Right lung (tissue), 5 donors: ENCODE data around the gene CBX4. TPM values are rescaled to one million over a fixed set of nuclear protein-coding genes. Genes with fewer than 3 reads are reported as not detected.

Experiments
- DNase-seq, 2 donors: peaks; one replicate each; pipeline ENCODE4 v3.0.0-alpha.2; 2013
- polyA plus RNA-seq, 5 donors: library from polyadenylated mRNA; unstranded; fragments of 120-200 nt; gene quantifications; one replicate each; pipeline versions ENCODE4 v1.2.1 to v1.2.3, GENCODE V29; 2013; ENCODE audit warnings: inconsistent platforms in 1 of 5, low replicate concordance in 1 of 5; ENCODE audit not compliant: insufficient read length in 5 of 5, insufficient read depth in 1 of 5

The CBX4 gene
- polyA plus RNA-seq, 5 donors: 12.2 to 25.3 (median 16.4) TPM

- DNase-seq: no peak
Observed at GRCh38 chr17:79790805-79791734, 48.2 kb downstream of the CBX4 start.

GRCh38 chr17:79789943-79790804, 49.1 kb downstream of the CBX4 start:
- DNase-seq: peak in 1 of 2 donors; percentile 34

- no peak for DNase-seq
Observed at GRCh38 chr17:79788989-79789942, 50.0 kb downstream of the CBX4 start.

- DNase-seq: no peak
Observed at GRCh38 chr17:79788455-79788854, 50.8 kb downstream of the CBX4 start.

GRCh38 chr17:79786930-79787643, 52.2 kb downstream of the CBX4 start:
- DNase-seq: no peak

GRCh38 chr17:79785900-79786810, 53.1 kb downstream of the CBX4 start:
- DNase-seq: no peak

- no peak for DNase-seq
Observed at GRCh38 chr17:79785017-79785899, 54.0 kb downstream of the CBX4 start.

GRCh38 chr17:79784353-79785016, 54.8 kb downstream of the CBX4 start:
- DNase-seq: no peak

GRCh38 chr17:79783891-79784290, 55.3 kb downstream of the CBX4 start:
- no peak for DNase-seq

Other genes with a start within 250 kb of the CBX4 start
- under 1 TPM; 0.22 to 0.97 (median 0.40) TPM for gene RBFOX3, start 228.4 kb downstream of the CBX4 start, polyA plus RNA-seq
- not detected for gene ENPP7, start 108.5 kb downstream of the CBX4 start, polyA plus RNA-seq
- gene CBX2, start 61.3 kb downstream of the CBX4 start, polyA plus RNA-seq: 10 to 100 TPM; 20.1 to 31.7 (median 25.8) TPM
- 10 to 100 TPM in 1 of 5 donors, 1 to 10 TPM in 4; 7.3 to 12.4 (median 9.2) TPM for gene CBX8, start 42.4 kb downstream of the CBX4 start, polyA plus RNA-seq
- 10 to 100 TPM; 19.0 to 36.4 (median 25.2) TPM for gene TBC1D16, start 196.4 kb upstream of the CBX4 start, polyA plus RNA-seq
- 10 to 100 TPM in 3 of 5 donors, 1 to 10 TPM in 2; 7.2 to 17.2 (median 13.6) TPM for gene CCDC40, start 197.2 kb upstream of the CBX4 start, polyA plus RNA-seq